K562 (cell line): ENCODE results near the gene NDUFB3. TPM values are rescaled to one million over a fixed set of nuclear protein-coding genes. Genes with fewer than 3 reads are reported as not detected.
A peak's percentile ranks its signal among the peaks of the same experiment; 100 is the strongest.

Experiments used
- ATAC-seq: fragments of 200-7000 bp; cut with Tn5 transposase; 3 replicates; pipeline ENCODE4 v1.9.1; 2020; ENCODE audit warnings: moderate library complexity
- BruUV-seq: library from RNA; stranded (reverse); fragments of 400-500 nt; replicated peaks from 2 replicates; lab custom pipeline; 2021; lab: Mats Ljungman, UMichigan
- CTCF ChIA-PET: fragments of 300-600 bp; formaldehyde crosslinking; extraction: SDS; loops from one replicate; lab custom pipeline; 2021; ENCODE audit warnings: low intra/inter-chr PET ratio; lab: Yijun Ruan, JAX
- POLR2A ChIA-PET: fragments of 300-600, 350-650 bp; sonication (Branson Sonifier 250); formaldehyde crosslinking; extraction: SDS; loops from one replicate; lab custom pipeline; 2021; ENCODE audit warnings: antibody characterized with exemption, inconsistent platforms; lab: Yijun Ruan, JAX
- DNase-seq, 4 experiments: peaks; one replicate each; pipeline versions ENCODE4 v3.0.0 to v3.0.0-alpha.2; 2011 to 2018; ENCODE audit warnings: low spot score in 3 of 4, mixed read lengths in 3 of 4; ENCODE audit errors: extremely low read depth in 1 of 4
- FAIRE-seq: peaks from 2 replicates; lab custom pipeline; 2011; peaks lifted over from hg19 to GRCh38; lab: Jason Lieb, UNC
- H2AFZ ChIP-seq: 2 replicates; pipeline ENCODE4 v1.6.0; 2011; ENCODE audit warnings: low read depth, low read length, control low read depth, inconsistent platforms
- H3K27ac ChIP-seq: fragments of 200-600 bp; 3 replicates; pipeline ENCODE4 v1.8.0; 2011; ENCODE audit warnings: low read depth, mild to moderate bottlenecking, control low read depth, inconsistent platforms, low read length, moderate library complexity, mixed read lengths; ENCODE audit errors: extremely low read depth
- H3K27me3 ChIP-seq, 2 experiments: fragments of 300-600 bp in 1 of 2; 2 replicates in 1 of 2; 3 replicates in 1 of 2; pipeline versions ENCODE4 v1.6.0 to v1.8.0; 2011; ENCODE audit warnings: inconsistent platforms in 2 of 2, low read length in 2 of 2, mild to moderate bottlenecking in 1 of 2, mixed read lengths in 1 of 2, moderate library complexity in 1 of 2; ENCODE audit not compliant: control insufficient read depth in 2 of 2, insufficient read depth in 2 of 2
- H3K36me3 ChIP-seq: fragments of 300-600 bp; 3 replicates; pipeline ENCODE4 v1.8.0; 2011; ENCODE audit warnings: mild to moderate bottlenecking, low read length, inconsistent platforms; ENCODE audit not compliant: control insufficient read depth, insufficient read depth
- H3K4me1 ChIP-seq, 2 experiments: fragments of 200-600 bp in 1 of 2; replicated peaks in 1 of 2; 2 replicates in 1 of 2; 3 replicates in 1 of 2; pipeline versions ENCODE4 v1.5.1 to v1.8.0; 2011; ENCODE audit warnings: inconsistent platforms in 2 of 2, low read length in 2 of 2, mild to moderate bottlenecking in 1 of 2, mixed read lengths in 1 of 2, moderate library complexity in 1 of 2; ENCODE audit not compliant: control insufficient read depth in 2 of 2, insufficient read depth in 2 of 2
- H3K4me2 ChIP-seq: 2 replicates; pipeline ENCODE4 v1.6.1; 2011; ENCODE audit warnings: low read length, control low read depth, inconsistent platforms, mixed read lengths; ENCODE audit not compliant: insufficient read depth
- H3K4me3 ChIP-seq: fragments of 200-600 bp; sonication (generic), shearing (Covaris generic); 2 replicates; pipeline ENCODE4 v1.5.1; 2016; ENCODE audit warnings: control low read depth, inconsistent platforms
- H3K79me2 ChIP-seq: fragments of 200-600 bp; 3 replicates; pipeline ENCODE4 v1.8.0; 2011; ENCODE audit warnings: low read length, inconsistent platforms; ENCODE audit not compliant: control insufficient read depth, insufficient read depth
- H3K9ac ChIP-seq, 2 experiments: 2 replicates each; pipeline versions ENCODE4 v1.6.0 to v1.6.1; 2011; ENCODE audit warnings: low read depth in 2 of 2, low read length in 2 of 2, control low read depth in 1 of 2, inconsistent platforms in 1 of 2, mild to moderate bottlenecking in 1 of 2, mixed read lengths in 1 of 2; ENCODE audit not compliant: insufficient read depth in 1 of 2
- H3K9me1 ChIP-seq: one replicate; pipeline ENCODE4 v1.6.0; 2011; ENCODE audit warnings: inconsistent platforms, mild to moderate bottlenecking, low read length, moderate library complexity; ENCODE audit not compliant: control insufficient read depth, insufficient read depth
- H3K9me3 ChIP-seq: replicated peaks from 2 replicates; pipeline ENCODE4 v1.5.1; 2011; ENCODE audit warnings: low read depth, low read length, inconsistent platforms; ENCODE audit not compliant: control insufficient read depth, insufficient read depth
- H4K20me1 ChIP-seq: replicated peaks from 2 replicates; pipeline ENCODE4 v1.6.1; 2011; ENCODE audit warnings: low read length, inconsistent platforms, mixed read lengths; ENCODE audit not compliant: control insufficient read depth, insufficient read depth
- CREB1 ChIP-seq, 2 experiments: sonication (generic) in 1 of 2; formaldehyde crosslinking in 1 of 2; IDR thresholded peaks; 2 replicates each; pipeline versions ENCODE4 v1.6.1 to v1.8.0; 2012 to 2022; ENCODE audit warnings: inconsistent platforms in 1 of 2, mild to moderate bottlenecking in 1 of 2, missing genetic modification reagents in 1 of 2, moderate library complexity in 1 of 2
- E2F1 ChIP-seq: sonication (generic); formaldehyde crosslinking; IDR thresholded peaks from 2 replicates; pipeline ENCODE4 v1.8.1; 2023; ENCODE audit warnings: mild to moderate bottlenecking, missing genetic modification reagents, moderate library complexity
- E2F8 ChIP-seq: fragments of 450-650 bp; IDR thresholded peaks from 2 replicates; pipeline ENCODE4 v1.7.1; 2018; ENCODE audit warnings: mild to moderate bottlenecking, low read depth; ENCODE audit not compliant: partially characterized antibody
- EGR1 ChIP-seq: fragments of 450-650 bp; conservative IDR thresholded peaks from 2 replicates; pipeline ENCODE4 v1.6.1; 2017; ENCODE audit warnings: mild to moderate bottlenecking
- ETV1 ChIP-seq: fragments of 450-650 bp; conservative IDR thresholded peaks from 2 replicates; pipeline ENCODE4 v1.6.1; 2016; ENCODE audit warnings: missing genetic modification characterization, control low read depth, low read depth, missing compliant biosample characterization
- IRF9 ChIP-seq: fragments of 450-650 bp; IDR thresholded peaks from 2 replicates; pipeline ENCODE4 v1.6.1; 2016; ENCODE audit warnings: missing biosample characterization, missing genetic modification characterization
- KHSRP ChIP-seq: fragments of 450-650 bp; IDR thresholded peaks from 2 replicates; pipeline ENCODE4 v1.6.1; 2017
- MYC ChIP-seq, 2 experiments: fragments of 250-450 bp in 1 of 2; sonication (Bioruptor Pico) in 1 of 2; IDR thresholded peaks; 2 replicates each; pipeline versions ENCODE4 v1.5.1 to v1.6.1; 2012 to 2021; ENCODE audit warnings: low read depth in 2 of 2, borderline replicate concordance in 1 of 2, improper control_type of control experiment in 1 of 2, low read length in 1 of 2, mild to moderate bottlenecking in 1 of 2, moderate library complexity in 1 of 2
- RBM25 ChIP-seq: fragments of 200-400 bp; formaldehyde crosslinking; IDR thresholded peaks from 2 replicates; pipeline ENCODE4 v1.6.1; 2018; ENCODE audit warnings: low read length, low read depth, moderate library complexity; ENCODE audit not compliant: severe bottlenecking
- SMAD4 ChIP-seq: fragments of 250-450 bp; sonication (Bioruptor Pico); conservative IDR thresholded peaks from 2 replicates; pipeline ENCODE4 v1.8.0; 2021; ENCODE audit warnings: inconsistent platforms, mild to moderate bottlenecking, moderate library complexity
- TAF7 ChIP-seq: fragments of 450-650 bp; IDR thresholded peaks from 2 replicates; pipeline ENCODE4 v1.6.1; 2016; ENCODE audit warnings: missing genetic modification characterization, missing compliant biosample characterization
- ZBTB43 ChIP-seq: sonication (generic); formaldehyde crosslinking; IDR thresholded peaks from 2 replicates; pipeline ENCODE4 v1.8.0; 2023; ENCODE audit warnings: mild to moderate bottlenecking, missing genetic modification reagents
- ZC3H11A ChIP-seq: IDR thresholded peaks from 2 replicates; pipeline ENCODE4 v1.6.1; 2012; ENCODE audit warnings: low read depth, low read length, improper control_type of control experiment
- ZNF551 ChIP-seq: fragments of 250-450 bp; sonication (Bioruptor Pico); IDR thresholded peaks from 2 replicates; pipeline ENCODE4 v1.5.0; 2021; ENCODE audit warnings: mild to moderate bottlenecking, moderate library complexity
- in situ Hi-C: fragments of 300-500 bp; cut with MboI; formaldehyde crosslinking; loops from 4 replicates; pipeline ENCODE4 v1.15.0; 2018; ENCODE audit warnings: inconsistent platforms, mixed read lengths
- intact Hi-C: fragments of 100-400 bp; cut with micrococcal nuclease; formaldehyde crosslinking; loops from 2 replicates; pipeline ENCODE4 v1.14.2; 2022
- polyA plus RNA-seq, 8 experiments: library from polyadenylated mRNA; depleted of rRNA in 4 of 8; stranded (reverse) in 5 of 8; unstranded in 3 of 8; fragments of >200 nt; fragmentation: Nextera tagmentation in 2 of 8; fragmentation: Illumina TruSeq in 1 of 8; extraction: Ambion mirVana in 2 of 8; extraction: Trizol in 1 of 8; gene quantifications; 2 replicates each; pipeline versions ENCODE4 v1.2.1 to v1.2.3, GENCODE V29; 2011 to 2014; ENCODE audit warnings: inconsistent platforms in 1 of 8, missing spikeins in 1 of 8
- total RNA-seq, 7 experiments: library from RNA; depleted of rRNA in 6 of 7; stranded (reverse); fragments of >200 nt in 6 of 7; fragmentation: Illumina TruSeq in 2 of 7; extraction: Trizol in 2 of 7; gene quantifications; 2 replicates each; pipeline versions ENCODE4 v1.2.1 to v1.2.3, GENCODE V29; 2011 to 2021; ENCODE audit warnings: low replicate concordance in 1 of 7

The NDUFB3 gene
- total and polyA plus RNA-seq, 9 of the 15 experiments (the other 6 are each of a cell fraction or from before 2014, with no cell fraction given) = 126 to 786 (median 156) TPM

GRCh38 chr2:201071479-201072200 lies at the start of gene NDUFB3, which contains the start of gene HYCC2 (continued):
- TF ChIP-seq ZNF551 = no peak
- 0 out of 2 replicates have a peak, but pooled peaks have one; percentile 6 for TF ChIP-seq SMAD4 (CRISPR knock-in tag)
- TF ChIP-seq ZC3H11A = peak; percentile 57; the same call in 1 of the 2 replicates
- TF ChIP-seq KHSRP = no peak
- peak; percentile 80; the same call in 1 of the 2 replicates for TF ChIP-seq TAF7 (tag)

GRCh38 chr2:201024518-201024917 lies 47.3 kb upstream of the NDUFB3 start:
- no peaks in the 10 kb centered on the region for H4K20me1 ChIP-seq
- no peaks in the 10 kb centered on the region for H3K27me3 ChIP-seq
- DNase-seq (no peak), FAIRE-seq (no peak), ATAC-seq (no peak)
- in situ Hi-C loops (no loop called here), intact Hi-C loops (no loop called here)
- ChIA-PET POLR2A (no interaction called here), CTCF (no interaction called here)
- H3K4me2 ChIP-seq = no peak overlapping the region
- H3K9ac ChIP-seq = no peak overlapping the region
- no TSS peak for BruUV-seq
- no peak overlapping the region for H3K27ac ChIP-seq
- H3K4me3 ChIP-seq = no peak overlapping the region
- peaks cover 25% of the 10 kb centered on the region for H3K79me2 ChIP-seq
- H3K9me1 ChIP-seq = no peaks in the 10 kb centered on the region
- no peaks in the 10 kb centered on the region for H3K4me1 ChIP-seq
- no peaks in the 10 kb centered on the region for H3K9me3 ChIP-seq
- H2AFZ ChIP-seq = no peak overlapping the region
- peaks cover 42% of the 10 kb centered on the region; the same call in 2 of the 3 replicates for H3K36me3 ChIP-seq
- TF ChIP-seq ZBTB43 (CRISPR knock-in tag) (no peak), IRF9 (tag) (no peak), ETV1 (tag) (no peak), CREB1 (IDR thresholded peaks at IDR 0.05) (no peak), CREB1 (CRISPR knock-in tag; IDR thresholded peaks at IDR 0.05) (no peak), MYC (IDR thresholded peaks at IDR 0.05; ENCODE audit: low read depth, low read length) (no peak), MYC (CRISPR knock-in tag; IDR thresholded peaks at IDR 0.05; ENCODE audit: borderline replicate concordance, low read depth) (no peak), E2F1 (CRISPR knock-in tag) (no peak), EGR1 (no peak), E2F8 (no peak), RBM25 (no peak)
